ENCODE data around the gene CABLES2.

Gene CABLES2

DNA sequence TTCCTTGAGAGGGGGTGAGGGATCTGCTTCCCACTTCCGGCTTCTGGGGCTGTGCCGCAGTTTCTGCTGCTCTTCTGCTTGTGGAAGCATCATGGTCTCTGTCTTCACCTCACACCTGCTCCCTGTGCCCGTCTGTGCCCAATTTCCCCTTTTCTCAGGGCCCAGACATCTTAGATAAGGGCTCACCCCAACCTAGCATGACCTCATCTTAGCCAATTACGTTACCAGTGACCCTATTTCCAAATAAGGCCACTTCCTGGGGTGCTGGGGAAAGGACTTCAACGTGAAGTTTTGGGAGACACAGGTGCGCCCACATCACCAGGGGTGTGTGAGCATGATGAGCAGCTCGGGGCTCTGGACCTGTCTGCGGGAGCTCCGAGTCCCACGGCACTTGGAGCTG lies 41.0 kb upstream of the CABLES2 start:
- Histone ChIP-seq H4K20me1 (ENCODE audit: insufficient read depth, low read length, poor library complexity, severe bottlenecking) (no peaks in the 10 kb centered on the region), H3K27me3 (ENCODE audit: insufficient read depth, low read length, poor library complexity, severe bottlenecking) (no peaks in the 10 kb centered on the region), H3K9me3 (ENCODE audit: insufficient read depth, low read depth, low read length) (no peaks in the 10 kb centered on the region), H3K4me1 (ENCODE audit: insufficient read depth, low read length, poor library complexity, severe bottlenecking) (no peaks in the 10 kb centered on the region), H3K4me2 (ENCODE audit: low read depth, low read length, poor library complexity, severe bottlenecking) (no peak overlapping the region), H2AFZ (ENCODE audit: low read length) (no peak overlapping the region), H3K9me2 (replicated peaks; ENCODE audit: low read depth, low read length) (no peaks in the 10 kb centered on the region), H3K36me3 (ENCODE audit: insufficient read depth, low read length) (no peaks in the 10 kb centered on the region), H3K79me2 (ENCODE audit: insufficient read depth, low read length) (no peaks in the 10 kb centered on the region), H3F3A (ENCODE audit: low read depth) (no peaks in the 10 kb centered on the region), H3K9ac (ENCODE audit: low read depth, low read length, poor library complexity, severe bottlenecking) (no peak overlapping the region), H3K4me3 (ENCODE audit: low read length, poor library complexity, severe bottlenecking) (no peak overlapping the region)
- TF ChIP-seq, protein P1, sequence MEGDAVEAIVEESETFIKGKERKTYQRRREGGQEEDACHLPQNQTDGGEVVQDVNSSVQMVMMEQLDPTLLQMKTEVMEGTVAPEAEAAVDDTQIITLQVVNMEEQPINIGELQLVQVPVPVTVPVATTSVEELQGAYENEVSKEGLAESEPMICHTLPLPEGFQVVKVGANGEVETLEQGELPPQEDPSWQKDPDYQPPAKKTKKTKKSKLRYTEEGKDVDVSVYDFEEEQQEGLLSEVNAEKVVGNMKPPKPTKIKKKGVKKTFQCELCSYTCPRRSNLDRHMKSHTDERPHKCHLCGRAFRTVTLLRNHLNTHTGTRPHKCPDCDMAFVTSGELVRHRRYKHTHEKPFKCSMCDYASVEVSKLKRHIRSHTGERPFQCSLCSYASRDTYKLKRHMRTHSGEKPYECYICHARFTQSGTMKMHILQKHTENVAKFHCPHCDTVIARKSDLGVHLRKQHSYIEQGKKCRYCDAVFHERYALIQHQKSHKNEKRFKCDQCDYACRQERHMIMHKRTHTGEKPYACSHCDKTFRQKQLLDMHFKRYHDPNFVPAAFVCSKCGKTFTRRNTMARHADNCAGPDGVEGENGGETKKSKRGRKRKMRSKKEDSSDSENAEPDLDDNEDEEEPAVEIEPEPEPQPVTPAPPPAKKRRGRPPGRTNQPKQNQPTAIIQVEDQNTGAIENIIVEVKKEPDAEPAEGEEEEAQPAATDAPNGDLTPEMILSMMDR (conservative IDR thresholded peaks at IDR 0.05; ENCODE audit: low read length) = no peak
- TF ChIP-seq EZH2phosphoT487 (IDR thresholded peaks at IDR 0.05; ENCODE audit: borderline replicate concordance) = no peak

DNA sequence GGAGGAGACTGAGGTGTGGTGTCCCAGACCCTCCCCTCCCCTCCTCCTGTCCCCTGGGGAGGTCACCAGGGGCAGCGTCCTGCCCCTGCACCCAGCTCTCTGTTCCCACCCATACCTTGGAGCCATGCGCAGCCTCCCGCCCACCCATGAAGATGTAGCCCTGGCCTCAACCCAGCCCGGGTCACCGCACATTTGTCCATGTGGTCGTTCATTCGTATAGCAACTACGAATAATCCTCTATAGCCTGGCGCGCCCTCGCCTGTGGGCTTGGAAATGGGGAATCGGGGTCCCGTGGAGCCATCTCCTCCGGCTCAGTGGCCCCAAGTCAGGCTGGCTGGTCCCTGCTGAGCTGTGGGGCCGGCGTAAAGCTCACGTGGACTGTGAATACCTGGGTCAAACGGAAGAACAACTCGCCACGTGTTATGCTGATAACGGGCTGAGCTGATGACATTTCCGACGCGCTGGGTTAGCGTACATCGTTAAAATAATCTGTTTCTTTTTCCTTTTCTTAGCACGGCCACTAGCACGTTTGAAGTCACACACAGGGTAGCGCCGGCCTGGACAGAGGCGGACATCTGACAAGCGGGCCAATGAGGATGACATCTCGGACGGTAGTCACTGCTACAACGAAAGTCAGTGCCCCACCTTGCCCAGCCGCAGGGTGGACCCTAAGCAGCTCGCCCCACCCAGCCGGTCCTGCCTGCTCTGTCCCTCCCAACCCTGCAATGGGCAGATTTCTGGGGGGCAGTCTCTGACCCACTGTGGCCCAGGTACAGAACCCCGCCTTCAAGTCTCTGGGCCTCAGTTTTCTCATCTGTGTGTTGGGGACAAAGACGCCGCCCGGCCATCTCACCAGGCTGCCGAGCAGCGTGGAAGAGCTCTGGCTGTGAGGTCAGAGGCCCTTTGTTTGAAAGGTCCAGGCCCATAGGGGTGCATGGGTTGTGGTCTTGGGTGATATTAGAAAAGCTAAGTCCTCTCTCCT lies 40.1 kb upstream of the CABLES2 start:
- no peaks in the 10 kb centered on the region for H3K4me1 ChIP-seq (ENCODE audit: insufficient read depth, low read length, poor library complexity, severe bottlenecking)
- H3K79me2 ChIP-seq (ENCODE audit: insufficient read depth, low read length) = no peaks in the 10 kb centered on the region
- no peak overlapping the region for H3K4me3 ChIP-seq (ENCODE audit: low read length, poor library complexity, severe bottlenecking)
- no peak overlapping the region for H3K4me2 ChIP-seq (ENCODE audit: low read depth, low read length, poor library complexity, severe bottlenecking)
- no peaks in the 10 kb centered on the region for H3F3A ChIP-seq (ENCODE audit: low read depth)
- no peak overlapping the region for H3K9ac ChIP-seq (ENCODE audit: low read depth, low read length, poor library complexity, severe bottlenecking)
- H3K9me2 ChIP-seq (replicated peaks; ENCODE audit: low read depth, low read length) = no peaks in the 10 kb centered on the region
- H2AFZ ChIP-seq (ENCODE audit: low read length) = no peak overlapping the region
- TF ChIP-seq, protein P1 (conservative IDR thresholded peaks at IDR 0.05; ENCODE audit: low read length) = no peak
- no peak for TF ChIP-seq EZH2phosphoT487 (IDR thresholded peaks at IDR 0.05; ENCODE audit: borderline replicate concordance)
- no peaks in the 10 kb centered on the region for H3K36me3 ChIP-seq (ENCODE audit: insufficient read depth, low read length)
- no peaks in the 10 kb centered on the region for H3K9me3 ChIP-seq (ENCODE audit: insufficient read depth, low read depth, low read length)
- no peaks in the 10 kb centered on the region for H4K20me1 ChIP-seq (ENCODE audit: insufficient read depth, low read length, poor library complexity, severe bottlenecking)
- H3K27me3 ChIP-seq (ENCODE audit: insufficient read depth, low read length, poor library complexity, severe bottlenecking) = no peaks in the 10 kb centered on the region

DNA sequence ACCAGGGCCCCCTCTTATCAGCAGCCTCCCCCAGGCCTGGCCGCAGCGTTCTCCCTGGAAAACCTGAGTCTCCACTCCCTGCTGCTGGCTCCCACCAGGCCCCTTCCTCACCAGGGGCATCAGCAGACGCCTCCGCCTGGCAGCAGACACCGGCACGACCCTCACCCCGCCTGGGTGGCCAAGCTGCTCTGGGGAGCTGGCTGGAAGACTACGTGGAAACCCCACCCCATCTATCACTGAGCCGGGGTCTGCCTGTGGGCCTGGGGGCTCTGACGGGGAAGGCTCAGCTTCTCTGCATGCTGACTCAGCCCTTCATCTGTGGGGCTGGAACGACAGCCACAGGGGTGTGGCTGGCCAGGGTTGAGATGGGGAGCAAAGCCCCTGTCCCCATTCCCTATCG lies 39.4 kb upstream of the CABLES2 start:
- Histone ChIP-seq H3K9me3 (ENCODE audit: insufficient read depth, low read depth, low read length) (no peaks in the 10 kb centered on the region), H2AFZ (ENCODE audit: low read length) (no peak overlapping the region), H3K4me2 (ENCODE audit: low read depth, low read length, poor library complexity, severe bottlenecking) (no peak overlapping the region), H3K27me3 (ENCODE audit: insufficient read depth, low read length, poor library complexity, severe bottlenecking) (no peaks in the 10 kb centered on the region), H4K20me1 (ENCODE audit: insufficient read depth, low read length, poor library complexity, severe bottlenecking) (no peaks in the 10 kb centered on the region), H3F3A (ENCODE audit: low read depth) (no peaks in the 10 kb centered on the region), H3K4me3 (ENCODE audit: low read length, poor library complexity, severe bottlenecking) (no peak overlapping the region), H3K4me1 (ENCODE audit: insufficient read depth, low read length, poor library complexity, severe bottlenecking) (no peaks in the 10 kb centered on the region), H3K79me2 (ENCODE audit: insufficient read depth, low read length) (no peaks in the 10 kb centered on the region), H3K9ac (ENCODE audit: low read depth, low read length, poor library complexity, severe bottlenecking) (no peak overlapping the region), H3K9me2 (replicated peaks; ENCODE audit: low read depth, low read length) (no peaks in the 10 kb centered on the region), H3K36me3 (ENCODE audit: insufficient read depth, low read length) (no peaks in the 10 kb centered on the region)
- TF ChIP-seq, protein P1 (conservative IDR thresholded peaks at IDR 0.05; ENCODE audit: low read length) = no peak
- TF ChIP-seq EZH2phosphoT487 (IDR thresholded peaks at IDR 0.05; ENCODE audit: borderline replicate concordance) = no peak
